ENCODE measurements around the gene RBL2.

- no peak for TF ChIP-seq EZH2phosphoT487 (IDR thresholded peaks at IDR 0.05; ENCODE audit: borderline replicate concordance)
- TF ChIP-seq, protein P1, sequence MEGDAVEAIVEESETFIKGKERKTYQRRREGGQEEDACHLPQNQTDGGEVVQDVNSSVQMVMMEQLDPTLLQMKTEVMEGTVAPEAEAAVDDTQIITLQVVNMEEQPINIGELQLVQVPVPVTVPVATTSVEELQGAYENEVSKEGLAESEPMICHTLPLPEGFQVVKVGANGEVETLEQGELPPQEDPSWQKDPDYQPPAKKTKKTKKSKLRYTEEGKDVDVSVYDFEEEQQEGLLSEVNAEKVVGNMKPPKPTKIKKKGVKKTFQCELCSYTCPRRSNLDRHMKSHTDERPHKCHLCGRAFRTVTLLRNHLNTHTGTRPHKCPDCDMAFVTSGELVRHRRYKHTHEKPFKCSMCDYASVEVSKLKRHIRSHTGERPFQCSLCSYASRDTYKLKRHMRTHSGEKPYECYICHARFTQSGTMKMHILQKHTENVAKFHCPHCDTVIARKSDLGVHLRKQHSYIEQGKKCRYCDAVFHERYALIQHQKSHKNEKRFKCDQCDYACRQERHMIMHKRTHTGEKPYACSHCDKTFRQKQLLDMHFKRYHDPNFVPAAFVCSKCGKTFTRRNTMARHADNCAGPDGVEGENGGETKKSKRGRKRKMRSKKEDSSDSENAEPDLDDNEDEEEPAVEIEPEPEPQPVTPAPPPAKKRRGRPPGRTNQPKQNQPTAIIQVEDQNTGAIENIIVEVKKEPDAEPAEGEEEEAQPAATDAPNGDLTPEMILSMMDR (conservative IDR thresholded peaks at IDR 0.05; ENCODE audit: low read length), result no peak
These were observed 24.4 kb downstream of the RBL2 start for GRCh38 chr16:53458635-53459034.

Measured in Loucy (cell line).